Adrenal gland (tissue), 5 donors: ENCODE results near the gene SAMMSON.

ENCODE experiments used
- CTCF ChIP-seq, 6 experiments: fragments of 450-650 bp in 4 of 6; fragments of 200-600 bp in 2 of 6; sonication (generic) in 1 of 6; IDR thresholded peaks; 1 replicate in 5 of 6; 2 replicates in 1 of 6; pipeline versions ENCODE4 v1.5.1 to v1.8.0; 2016 to 2021; ENCODE audit warnings: antibody characterized with exemption in 6 of 6, mild to moderate bottlenecking in 2 of 6, moderate library complexity in 1 of 6
- POLR2A ChIP-seq, 2 donors: fragments of 450-650 bp; IDR thresholded peaks; one replicate each; pipeline ENCODE4 v1.6.1; 2017; ENCODE audit warnings: antibody characterized with exemption in 2 of 2, mild to moderate bottlenecking in 2 of 2, moderate library complexity in 1 of 2
- donor health status: DM: no; HTN: no; CAD: no.

GRCh38 chr3:70038693-70039092 lies 39.2 kb downstream of the SAMMSON start:
- TF ChIP-seq CTCF (IDR thresholded peaks at IDR 0.05) (no peak), POLR2A (IDR thresholded peaks at IDR 0.05) (no peak)
